GM19463 (cell line): ENCODE results near the gene ABCA13.
A peak's percentile ranks its signal among the peaks of the same experiment; 100 is the strongest.

Experiments
- ATAC-seq: cut with Tn5 transposase; IDR thresholded peaks from one replicate; pipeline ENCODE4 v1.9.1; 2021; ENCODE audit warnings: mild to moderate bottlenecking, moderate library complexity; ENCODE audit not compliant: unreplicated experiment

The ABCA13 gene

DNA sequence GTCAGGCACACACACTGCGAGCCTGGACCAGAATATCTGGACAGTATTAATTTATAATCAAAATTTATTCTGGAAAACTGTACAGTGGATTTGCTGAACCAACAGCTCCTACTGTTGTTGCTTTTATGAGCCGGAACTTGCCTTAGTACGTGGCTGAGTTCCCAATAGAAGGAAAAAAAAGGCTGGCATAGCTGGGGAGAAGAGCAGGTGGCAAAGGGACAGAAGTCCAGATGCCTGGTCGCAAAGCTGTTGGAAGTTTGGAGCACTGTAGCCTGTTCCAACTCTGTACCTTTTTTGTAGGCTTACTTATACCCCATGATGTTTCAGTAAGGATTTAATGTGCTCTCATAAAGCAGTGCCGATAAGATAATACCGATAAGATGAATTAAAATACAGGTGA lies 333.8 kb downstream of the ABCA13 start:
- no peak for ATAC-seq

DNA sequence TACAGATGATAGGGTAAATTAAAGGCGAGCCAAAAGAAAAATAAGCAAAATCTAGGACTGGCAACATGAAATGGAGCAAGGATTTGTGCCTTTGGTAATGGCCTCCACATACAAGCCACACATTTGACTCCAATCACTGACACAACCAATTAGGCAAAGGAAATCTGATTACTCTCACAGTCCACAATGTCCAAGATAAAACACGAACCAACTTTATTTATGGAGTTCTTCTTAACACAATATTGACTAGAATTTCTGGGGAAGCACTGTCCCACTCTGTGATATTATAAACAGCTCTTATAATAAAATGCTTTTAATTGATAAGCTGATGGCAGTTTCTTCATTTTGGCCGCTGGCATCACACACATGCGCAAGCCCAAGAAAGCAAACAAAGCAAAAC lies 334.2 kb downstream of the ABCA13 start:
- no peak for ATAC-seq

DNA sequence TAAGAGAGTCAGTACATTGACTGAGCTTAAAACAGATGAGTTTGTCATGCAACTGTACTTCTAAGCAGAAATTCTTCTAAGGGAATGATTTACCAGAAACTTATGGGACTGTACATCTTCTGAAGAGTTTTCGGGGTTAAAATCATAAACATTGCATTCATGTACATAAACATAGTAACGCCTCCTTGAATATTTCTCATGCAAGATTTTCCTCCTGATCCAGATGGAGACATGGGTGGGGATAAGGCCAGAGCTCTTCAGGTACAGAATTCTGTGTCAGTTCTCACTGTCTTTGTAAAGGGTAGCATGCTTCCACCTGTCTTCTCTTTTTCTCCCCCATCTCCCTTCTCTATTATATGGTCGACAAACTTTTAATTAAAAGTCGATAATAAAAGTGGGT lies 335.3 kb downstream of the ABCA13 start:
- ATAC-seq: no peak

DNA sequence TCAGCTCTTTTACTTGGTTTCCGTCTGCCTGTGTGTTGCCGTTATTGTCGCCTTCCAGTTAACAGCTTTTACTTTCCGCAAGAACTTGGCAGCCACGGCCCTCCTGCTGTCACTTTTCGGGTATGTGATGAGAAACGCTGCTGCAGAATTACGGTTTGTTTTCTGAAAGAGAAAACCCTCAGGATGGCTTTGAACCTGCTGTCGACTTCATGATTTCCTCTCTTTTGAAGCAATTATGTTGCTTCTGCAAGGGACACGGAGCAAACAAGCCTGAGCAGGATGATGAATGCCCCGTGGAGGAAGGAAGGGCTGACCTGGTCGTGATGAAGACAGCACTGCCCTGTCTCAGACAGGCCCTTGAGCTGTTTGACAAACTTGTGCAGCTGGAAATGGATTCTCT lies 339.8 kb downstream of the ABCA13 start:
- no peak for ATAC-seq

DNA sequence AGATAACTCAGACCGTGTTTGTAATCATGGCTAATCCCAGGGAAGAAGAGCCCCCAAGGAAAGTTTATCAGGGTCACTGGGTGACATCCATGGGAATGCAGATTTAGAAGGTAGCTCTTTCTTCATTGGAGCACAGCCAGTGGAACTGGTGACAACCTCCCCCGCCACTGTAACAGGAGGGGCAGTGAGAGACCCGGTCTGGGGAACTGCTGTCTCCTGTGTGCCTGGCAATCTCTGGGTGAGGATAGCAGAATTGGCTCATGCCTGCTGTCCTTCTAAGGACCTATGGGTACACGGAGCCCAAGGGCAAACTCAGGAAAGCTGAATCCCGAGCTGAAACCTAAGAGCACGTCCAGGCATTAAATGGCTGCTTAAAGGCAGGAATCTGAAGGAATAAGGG lies 341.6 kb downstream of the ABCA13 start:
- ATAC-seq: no peak

DNA sequence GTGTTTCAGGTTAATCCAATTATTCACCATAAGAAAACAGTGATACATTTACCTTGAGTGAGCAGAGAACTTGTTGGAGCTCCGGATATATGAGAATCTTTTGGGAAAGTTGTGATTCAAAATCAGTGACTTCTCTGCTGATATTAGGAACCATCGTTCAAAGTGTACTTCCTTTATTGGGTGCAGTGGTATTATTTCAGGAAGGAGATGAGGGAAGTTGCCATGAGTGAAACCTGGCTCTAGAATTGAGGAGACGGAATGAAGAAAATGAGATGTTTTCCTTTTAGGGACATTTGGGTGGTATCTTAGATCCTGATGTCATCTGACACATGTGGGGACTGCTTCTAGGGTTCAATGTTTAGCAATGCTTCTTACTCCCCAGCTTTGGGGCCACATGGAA lies 343.9 kb downstream of the ABCA13 start:
- ATAC-seq: no peak

DNA sequence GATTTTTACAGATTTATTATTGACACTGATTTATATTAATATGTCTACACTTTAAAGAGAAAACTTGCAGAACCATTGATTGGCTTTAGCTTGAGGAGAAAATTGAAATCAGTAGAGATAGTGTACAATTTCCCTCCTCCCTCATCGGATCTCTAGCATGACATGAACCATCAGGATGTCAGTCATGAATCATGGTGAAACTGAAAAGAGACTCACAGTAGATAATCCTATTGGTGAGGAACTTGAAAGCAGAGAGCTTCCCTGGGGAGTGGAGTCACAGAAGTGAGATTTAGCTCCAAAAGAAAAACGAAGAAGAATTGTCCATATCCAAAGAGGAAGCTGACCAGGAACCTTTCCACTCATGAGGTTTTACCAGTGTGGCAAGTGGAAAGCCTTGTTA lies 346.8 kb downstream of the ABCA13 start:
- ATAC-seq: no peak

DNA sequence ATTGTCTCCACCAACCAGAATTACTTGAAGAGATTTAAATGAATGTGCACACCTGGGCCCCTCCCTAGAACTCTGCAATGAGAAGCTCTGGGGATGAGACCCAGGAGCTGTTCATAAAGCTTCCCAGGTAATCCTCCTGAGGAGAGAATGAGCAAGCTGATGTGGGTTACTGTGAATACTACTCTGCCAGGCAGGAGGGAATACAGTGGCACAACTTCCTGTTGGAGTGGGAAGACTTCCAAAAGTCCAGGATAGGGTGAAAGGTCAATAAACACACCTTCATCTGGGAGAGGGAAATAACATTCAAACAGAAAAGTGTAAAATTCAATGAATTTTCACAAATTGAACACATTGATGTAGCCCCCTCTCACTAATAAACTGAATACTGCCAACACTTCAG lies 351.4 kb downstream of the ABCA13 start:
- no peak for ATAC-seq

DNA sequence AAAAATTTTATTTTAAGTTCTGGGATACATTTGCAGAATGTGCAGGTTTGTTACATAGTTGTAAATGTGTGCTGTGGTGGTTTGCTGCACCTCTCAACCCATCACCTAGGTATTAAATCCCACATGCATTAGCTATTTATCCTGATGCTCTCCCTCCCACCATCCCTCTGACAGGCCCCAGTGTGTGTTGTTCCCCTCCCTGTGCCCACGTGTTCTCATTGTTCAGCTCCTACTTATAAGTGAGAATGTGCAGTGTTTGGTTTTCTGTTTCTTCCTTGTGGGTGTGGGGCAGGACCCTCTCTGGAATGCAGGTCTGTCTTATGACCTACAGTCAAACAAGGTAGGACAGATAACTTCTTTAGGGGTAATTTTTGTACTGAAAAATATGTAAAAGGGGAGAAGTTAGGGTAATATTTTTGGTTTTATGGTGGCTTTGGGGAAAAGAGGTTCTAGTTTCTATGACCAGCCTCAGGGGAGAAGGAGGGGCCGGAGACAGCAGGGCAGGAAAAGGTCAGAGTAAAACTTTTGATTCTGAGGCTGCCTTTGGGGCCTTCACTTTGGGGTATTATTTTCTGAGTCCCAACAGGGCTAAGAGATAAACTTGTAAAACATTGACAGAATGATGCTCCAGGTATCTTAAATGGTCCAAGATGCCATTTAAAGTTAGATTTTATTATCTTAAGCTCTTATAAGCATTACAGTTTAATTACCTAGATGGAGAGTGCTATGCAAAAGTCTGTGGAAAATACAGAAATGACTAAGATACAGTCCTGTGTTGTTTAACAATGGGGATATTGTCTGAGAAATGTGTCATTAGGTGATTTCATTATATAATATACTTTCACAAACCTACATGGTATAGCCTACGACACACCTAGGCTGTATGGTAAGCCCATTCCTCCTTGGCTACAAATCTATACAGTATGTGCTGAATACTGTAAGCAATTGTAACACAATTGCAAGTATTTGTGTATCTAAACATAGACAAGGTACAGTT lies 354.8 kb downstream of the ABCA13 start:
- ATAC-seq: no peak

DNA sequence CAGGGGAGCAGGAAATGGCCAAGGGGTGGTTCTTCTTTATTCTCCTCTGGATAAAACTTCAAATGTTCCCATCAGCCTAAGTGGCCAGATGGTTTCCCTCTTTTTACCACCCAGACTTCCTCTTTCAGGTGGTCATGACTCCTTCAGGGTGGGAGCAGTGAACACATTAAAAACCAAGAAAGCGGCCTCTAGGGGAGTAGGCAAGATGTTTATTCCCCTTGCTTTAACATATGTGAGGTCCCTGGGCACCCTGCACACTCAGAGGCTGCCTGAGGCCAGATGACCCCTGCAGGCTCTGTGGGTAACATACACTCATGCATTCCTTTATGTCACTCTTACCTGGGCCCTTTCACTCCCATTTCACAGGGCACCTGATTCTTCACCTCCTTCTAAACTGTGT lies 357.4 kb downstream of the ABCA13 start:
- ATAC-seq: peak; percentile 44

DNA sequence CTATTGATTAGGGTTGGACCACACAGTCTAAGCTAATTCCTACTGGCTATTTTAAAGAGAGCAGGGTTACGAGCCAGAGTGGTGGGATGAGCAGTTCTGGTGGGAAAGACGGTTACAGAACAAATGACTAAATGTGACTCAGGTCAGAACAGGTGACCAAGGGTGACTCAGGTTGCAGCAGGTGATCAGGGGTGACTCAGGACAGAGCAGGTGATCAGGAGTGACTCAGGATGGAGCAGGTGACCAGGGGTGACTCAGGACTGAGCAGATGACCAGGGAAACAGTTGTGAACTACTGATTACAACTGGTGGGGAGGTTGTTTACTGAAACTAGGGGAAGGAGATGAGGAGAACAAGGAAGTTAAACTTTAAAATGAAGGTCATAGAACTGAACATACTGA lies 366.3 kb downstream of the ABCA13 start:
- no peak for ATAC-seq

DNA sequence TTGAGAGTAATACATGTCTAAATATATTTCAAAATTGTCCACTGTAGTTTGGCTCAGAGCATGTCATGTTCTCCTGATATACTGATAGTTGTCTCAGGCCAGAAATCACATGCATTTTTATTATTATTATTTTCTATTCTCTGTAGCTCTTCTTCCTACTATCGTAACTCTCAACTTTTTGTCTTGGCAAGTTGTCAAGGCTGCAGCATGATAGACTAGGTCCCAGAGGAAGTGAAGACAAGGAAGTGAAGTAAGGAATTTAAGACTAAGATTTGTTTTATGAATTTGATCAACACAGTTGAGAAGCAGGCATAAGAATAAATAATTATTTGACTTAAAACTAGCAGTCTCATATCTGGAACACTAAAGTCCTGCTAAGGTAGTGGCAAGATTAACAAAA lies 369.5 kb downstream of the ABCA13 start:
- ATAC-seq: no peak

DNA sequence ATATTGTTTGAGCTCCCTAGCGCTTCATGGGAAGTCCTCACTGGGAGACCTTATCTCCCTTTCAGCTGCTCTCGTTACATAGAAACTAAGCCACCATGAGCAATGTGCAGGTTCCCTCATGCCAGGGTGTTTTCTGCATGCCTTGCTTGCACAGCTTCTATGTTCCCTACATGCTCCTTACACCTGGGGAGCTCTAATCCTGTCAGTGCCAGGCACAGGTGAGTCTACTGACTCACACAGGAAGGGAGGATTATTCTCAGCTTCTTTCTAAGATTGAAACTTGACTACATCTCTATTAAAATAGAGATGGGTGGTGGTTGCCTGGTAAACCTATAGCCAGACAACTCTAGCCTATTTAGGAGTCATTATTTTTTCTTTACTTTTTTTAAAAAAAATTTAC lies 377.4 kb downstream of the ABCA13 start:
- ATAC-seq: no peak

DNA sequence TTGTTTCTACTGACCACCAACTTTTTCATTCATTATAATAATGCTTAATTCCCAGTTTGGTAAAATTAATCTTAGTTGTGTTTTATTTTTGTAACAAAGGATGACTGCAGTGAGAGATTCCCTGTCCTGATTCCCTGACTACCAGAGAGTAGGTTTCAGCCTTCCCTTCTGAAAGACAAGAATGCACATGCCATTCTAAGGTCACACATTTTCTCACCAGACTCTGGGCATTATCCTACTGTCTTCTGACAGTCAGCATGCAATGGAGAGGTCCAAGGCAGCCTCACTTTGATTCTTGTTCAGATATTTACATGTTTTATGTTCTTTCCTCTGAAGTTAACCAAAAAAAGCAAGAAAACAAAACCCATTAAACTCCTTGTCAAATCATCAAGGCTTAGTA lies 380.4 kb downstream of the ABCA13 start:
- no peak for ATAC-seq

DNA sequence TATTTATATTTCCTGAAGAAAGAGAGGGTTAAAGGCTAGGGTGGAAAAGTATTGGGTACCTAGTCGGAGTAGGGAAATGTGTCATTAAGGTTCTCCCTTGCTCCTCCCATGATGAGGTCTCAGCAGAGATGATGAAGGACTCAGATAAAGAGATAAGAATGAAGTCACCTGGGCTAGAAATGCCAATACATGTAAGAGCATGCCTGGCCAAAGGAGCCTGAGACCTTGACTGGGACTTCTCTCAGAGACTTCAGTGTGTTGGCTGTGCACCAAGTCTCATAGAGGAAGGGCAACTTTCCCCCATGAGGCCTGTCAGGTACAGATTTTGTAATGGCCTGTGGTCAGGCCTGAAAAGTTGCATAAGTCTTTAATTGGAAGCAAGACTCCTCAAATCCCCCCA lies 392.1 kb downstream of the ABCA13 start:
- ATAC-seq: no peak

DNA sequence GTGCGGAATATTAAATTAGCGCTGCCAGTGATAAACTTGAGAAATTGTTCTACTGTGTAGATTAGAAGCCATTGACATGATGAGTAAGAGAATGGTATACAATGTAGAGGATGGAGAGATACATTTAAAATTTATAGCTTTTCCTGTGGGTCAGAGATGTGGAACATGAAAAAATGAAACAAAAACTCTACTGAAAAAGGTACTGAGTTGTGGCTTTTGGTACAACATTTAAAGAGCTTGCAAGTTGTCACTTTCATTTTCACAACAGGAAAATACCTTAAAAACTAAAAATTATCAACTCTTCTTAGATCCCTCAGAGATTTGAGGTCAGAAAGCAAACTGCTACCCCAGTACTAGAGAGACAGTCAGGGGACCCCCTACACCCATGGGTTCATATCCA lies 404.3 kb downstream of the ABCA13 start:
- ATAC-seq: no peak

DNA sequence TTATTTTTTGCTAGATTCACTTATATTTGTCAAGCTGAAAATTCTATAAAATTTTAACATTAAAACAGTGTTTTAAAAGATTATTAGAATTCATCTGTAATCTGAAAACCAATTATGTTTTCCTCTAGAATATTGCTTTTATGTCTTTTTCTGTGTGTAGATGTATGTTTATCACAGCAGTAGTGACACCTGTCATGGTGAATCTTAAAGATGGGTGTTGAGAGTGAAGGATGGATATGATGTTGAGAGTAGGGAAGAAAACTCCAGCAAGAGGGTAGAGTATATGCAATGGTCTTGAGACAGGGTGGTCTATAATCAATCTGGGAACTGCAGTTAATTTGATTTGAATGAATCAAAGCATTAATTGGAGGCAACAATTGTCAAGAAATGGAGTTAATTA lies 416.2 kb downstream of the ABCA13 start:
- ATAC-seq: no peak

DNA sequence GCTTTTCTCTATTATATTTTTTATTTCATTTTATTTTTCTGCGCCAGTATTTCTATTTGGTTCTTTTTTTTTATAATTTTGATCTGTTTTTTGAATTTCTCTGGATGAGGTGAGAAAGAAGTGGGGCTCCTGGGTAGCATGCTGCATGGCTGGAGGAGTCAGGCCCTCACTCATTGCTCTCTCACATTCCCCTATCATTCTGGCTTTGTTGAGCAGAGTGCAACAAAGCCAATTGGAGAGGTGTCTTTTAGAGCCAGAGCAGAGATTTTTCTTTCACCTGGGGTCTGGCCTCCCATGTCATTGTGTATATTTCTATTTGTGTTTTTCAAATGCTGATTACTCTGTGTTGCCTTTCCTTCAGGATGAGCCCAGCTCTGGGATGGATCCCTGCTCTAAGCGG lies 423.1 kb downstream of the ABCA13 start:
- ATAC-seq: no peak

DNA sequence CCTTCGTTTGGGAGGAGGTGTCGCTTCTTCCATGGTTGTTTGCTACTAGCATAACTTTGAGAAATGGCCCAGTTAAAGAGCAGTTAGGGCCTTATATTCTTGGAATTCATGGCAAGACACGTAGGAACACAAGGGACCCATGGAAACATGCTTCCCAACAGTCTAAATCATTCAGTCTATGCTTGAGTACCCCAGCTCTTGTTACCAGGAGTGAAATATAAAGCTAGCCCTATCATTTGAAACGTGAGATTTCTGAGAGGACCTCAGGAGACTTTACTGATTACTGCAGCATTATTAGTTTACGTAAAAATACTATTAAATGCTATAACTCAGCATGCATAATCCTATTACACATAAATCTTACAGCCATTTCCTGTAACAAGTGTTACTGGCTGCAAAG lies 424.5 kb downstream of the ABCA13 start:
- no peak for ATAC-seq

DNA sequence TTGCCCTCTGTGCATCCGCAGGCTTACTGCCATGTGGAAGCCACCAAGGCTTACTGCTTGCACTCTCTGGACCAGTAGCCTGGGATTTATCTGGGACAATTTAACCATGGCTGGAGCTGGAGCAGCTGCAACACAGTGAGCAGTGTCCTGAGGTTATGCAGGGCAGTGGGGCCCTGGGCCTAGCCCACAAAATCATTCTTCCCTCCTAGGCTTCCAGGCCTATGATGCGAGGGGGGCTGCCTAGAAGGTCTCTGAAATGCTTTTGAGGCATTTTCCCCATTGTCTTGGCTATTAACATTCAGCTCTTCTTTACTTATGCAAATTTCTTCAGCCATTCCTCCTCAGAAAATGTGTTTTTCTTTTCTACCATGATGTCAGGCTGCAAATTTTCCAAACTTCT lies 439.4 kb downstream of the ABCA13 start:
- ATAC-seq: no peak

DNA sequence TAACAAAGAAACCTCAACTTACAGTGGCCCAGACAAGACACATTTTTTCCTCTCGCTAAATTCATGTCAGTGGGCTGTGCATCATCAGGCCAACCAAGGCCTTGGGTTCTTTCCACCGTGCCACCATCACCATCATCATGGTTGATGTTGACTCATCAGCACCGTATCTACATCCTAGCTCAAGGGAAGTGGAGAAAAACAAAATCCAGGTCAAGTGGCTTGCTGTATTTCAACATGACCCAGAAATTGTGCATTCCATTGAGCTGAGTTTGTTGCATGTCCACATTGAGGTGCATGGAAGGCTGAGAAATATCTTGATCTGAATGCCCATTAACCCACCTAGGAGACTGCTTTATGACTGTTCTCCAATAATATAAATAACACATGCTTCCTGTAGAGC lies 440.7 kb downstream of the ABCA13 start:
- no peak for ATAC-seq

DNA sequence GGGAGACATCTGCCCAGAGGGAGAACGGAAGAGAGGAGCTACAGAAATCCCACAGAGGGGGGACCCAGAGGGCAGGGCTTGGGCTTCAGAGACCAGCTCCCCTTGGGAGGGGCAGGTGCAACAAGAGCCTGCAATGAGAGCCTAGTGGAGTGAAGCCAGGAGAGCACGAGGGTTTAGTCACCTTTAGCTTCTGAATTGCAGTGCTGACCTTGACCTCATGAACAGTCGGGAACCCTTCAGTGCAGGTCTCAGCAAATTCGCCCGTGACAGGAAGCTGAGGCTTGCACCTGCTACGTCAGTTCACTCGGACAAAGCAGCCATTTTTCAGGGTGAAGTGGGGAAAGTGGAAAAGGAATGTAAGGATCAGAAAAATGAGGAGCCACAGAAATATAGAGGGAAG lies 446.2 kb downstream of the ABCA13 start:
- ATAC-seq: no peak

DNA sequence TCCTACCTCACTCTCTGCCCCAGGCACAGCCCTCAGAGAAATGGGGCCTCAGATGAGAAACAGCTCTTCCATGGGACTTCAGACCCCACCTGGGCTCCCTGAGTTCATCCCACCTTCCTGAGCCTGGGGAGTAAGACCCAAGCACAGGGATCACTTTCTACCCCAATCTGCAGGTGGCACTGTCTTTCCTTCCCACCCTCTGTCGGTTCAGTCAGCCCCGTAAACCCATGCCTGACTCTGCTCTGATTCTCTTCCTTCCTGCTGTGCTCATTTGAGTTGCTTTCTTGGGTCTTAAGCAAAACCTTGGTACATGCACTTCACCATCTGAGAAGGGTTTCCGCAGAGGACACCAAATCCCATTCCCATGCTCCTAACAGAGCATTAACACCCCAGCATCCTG lies 446.7 kb downstream of the ABCA13 start:
- ATAC-seq: no peak
